T-helper 2 cell (primary cell): ENCODE data around the gene XKR7.

Source experiments
- DNase-seq, 5 experiments: peaks; one replicate each; pipeline versions ENCODE4 v3.0.0 to v3.0.0-alpha.2; 2012 to 2022

XKR7 gene

DNA sequence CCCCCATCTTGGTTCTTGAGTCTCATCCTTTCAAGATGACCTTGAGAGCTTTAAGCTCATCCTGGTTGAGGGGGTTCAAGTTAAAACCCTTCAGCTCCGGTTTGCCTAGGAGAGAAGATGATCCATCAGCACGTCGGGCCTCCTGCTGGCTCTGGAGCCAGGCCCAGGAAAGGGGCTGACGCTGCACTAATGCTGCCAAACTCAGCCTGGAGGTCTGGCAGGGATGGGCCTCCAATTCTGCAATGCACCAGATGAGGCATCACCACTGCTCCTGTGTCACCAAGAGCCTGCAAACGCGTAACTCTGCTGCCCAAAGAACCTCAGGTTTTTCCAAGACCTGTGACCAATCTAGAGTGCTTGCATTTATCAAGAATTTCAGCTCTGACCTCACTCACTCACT, 22.2 kb upstream of the XKR7 start:
- no peak for DNase-seq

DNA sequence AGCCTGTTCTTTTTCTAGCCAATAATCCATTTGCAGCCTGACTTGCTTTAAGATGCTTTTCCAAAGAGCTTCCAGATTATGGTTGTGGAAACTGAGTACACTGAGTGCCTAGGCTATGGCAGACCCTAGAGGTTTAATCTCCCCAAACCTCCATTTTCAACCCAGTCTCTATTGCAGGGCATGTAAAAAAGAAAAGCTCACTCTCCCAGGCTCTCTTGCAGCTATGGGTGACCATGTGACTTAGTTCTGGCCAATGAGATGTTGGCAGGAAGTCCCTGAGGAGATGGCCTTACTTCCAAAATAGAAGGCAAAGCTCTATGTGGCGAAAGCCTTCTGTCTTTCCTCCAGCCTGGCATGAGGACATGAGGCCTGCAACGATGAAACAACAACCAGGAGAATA, 19.9 kb upstream of the XKR7 start:
- peak in 1 of 5 experiments; percentile 16 for DNase-seq

DNA sequence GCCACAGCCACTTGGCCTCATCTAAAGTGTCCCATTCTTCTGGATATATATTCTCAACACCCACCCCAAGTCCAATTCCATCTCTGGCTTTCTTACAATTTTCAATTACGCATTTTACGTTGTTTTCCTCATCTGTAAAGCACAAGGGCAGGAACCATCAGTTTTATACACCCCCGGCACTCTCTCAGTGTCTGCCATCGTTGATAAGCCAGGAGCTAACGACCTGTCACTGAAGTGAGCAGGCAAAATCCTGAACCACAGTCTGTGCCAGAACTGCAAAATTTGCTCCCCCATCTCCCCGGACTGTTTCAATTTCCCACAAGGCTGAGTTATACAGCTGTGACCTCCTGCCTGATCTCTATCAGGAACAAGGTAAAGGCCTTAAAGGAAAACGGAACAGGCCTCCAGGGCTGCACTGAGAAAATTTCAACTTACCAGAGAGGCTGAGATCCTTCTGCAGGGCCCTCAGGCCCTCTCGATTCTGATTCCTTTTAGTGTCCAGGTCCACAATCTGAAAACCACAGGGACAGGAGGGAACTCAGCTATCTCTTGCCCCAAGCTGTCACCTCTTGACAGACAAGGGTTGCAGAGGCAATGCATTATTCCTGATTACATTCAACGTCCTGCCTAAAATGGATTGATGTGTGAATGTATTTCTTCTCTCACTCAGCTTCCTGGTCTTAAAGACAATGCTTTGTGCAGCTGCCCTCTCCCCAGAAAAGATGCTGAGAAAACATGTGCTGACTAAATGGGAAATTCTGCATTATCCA, 17.9 kb upstream of the XKR7 start:
- no peak for DNase-seq

DNA sequence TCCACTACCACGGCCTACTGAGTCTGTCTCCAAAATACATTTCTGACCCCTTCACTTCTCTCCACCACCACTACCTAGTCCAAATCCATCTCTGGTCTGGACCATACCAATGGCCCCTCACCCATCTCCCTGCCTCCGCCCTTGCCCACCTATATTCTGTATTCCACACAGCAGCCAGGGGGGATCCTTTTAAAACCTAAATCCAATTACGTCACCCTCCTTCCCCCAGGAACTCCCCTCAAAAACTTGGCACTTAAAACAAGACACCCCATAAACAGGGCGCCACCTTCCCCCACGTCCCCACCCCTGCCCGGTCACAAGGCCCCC, 16.8 kb upstream of the XKR7 start:
- no peak for DNase-seq

DNA sequence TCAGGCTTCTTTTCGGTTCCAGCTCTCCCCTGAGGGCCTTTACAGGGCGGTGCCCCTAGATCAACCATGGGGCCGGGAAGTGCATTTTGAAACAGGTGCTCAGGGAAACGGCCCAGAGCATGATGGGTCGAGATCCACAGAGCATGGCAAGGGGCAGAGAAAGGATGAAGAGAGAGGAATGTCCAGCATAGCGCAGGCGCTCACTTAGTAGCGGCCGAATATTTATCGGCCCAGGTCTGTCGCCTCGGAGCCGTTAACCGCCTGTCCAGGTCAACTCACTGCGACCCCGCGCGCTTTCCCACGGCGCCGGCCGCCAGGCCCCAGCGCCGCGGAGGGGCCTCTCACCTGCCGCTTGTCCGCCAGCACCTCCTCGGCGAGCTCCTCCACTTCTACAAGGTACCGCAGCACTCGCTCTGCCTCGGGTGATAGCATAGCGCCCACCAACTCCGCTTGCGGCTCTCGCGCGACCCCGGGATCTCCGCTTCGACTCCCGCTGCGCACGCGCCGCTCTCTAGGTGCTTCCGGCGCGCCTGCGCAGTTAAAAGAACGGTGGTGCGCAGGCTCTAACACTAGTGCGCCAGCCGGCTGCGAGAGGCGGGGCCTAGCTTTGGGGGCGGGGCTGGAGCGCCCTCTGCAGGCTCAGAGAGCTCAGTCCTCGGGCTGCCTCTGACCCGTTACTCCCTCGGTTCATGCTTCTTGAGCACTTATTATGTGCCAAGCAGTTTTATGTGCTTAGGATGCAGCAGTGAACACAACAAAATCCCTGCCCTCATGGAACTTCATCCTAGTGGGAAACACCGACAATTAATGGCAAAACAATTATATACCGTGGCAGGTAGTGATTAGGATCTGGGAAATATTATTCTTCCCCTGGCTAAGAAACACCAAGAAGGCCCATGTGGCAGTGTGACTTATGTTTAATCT, 16.2 kb upstream of the XKR7 start, which contains the start of gene PDRG1:
Gene PDRG1 (minus strand): TSS at position 517 of the 924 bp plus-strand sequence. CDS start 85 bp downstream, at position 432.
- DNase-seq: peak; percentile 93 to 97 (median 95)

DNA sequence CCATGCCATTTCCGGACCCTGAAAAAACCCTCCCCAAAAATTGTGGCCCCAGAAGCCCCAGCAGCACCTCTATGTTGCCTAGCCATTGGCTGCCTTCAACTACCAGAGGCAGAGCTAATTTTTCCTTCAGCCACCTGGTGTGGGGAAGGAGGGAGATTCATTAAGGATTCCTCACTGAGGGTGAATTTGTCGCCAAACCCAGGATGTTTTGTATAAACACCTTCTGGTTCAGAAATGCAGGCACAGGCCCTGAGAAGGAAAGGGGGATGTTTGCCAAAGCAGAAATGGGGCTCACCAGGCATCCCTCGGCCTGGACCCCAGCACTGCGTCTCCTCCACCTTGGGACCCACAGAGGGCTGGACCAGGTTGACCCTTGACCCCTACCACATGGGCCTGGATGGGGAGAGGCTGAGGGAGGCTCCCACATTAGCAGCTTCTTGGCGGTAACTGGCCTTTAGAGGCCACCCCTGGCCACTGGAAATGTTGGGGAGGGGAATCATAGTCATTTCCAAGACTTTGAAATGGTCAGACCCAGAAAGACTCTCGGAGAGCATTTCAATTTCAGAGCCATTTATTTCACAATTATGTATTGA, 14.3 kb upstream of the XKR7 start:
- no peak for DNase-seq

DNA sequence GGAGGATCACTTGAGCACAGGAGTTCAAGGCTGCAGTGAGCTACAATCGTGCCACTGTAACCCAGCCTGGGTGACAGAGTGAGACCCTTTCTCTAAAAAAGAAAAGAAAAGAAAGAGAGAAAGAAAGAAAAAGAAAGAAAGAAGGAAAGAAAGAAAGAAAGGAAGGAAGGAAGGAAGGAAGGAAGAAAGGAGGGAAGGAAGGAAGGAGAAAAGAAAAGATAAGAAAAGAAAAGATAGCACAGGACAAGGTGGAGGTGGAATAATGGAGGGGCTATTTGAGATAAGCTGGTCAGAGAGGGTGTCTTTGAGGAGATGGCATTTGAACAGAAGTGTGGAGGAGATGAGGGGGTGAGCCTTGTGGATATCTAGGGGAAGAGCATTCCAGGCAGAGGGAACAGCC, 13.5 kb upstream of the XKR7 start:
- no peak for DNase-seq

DNA sequence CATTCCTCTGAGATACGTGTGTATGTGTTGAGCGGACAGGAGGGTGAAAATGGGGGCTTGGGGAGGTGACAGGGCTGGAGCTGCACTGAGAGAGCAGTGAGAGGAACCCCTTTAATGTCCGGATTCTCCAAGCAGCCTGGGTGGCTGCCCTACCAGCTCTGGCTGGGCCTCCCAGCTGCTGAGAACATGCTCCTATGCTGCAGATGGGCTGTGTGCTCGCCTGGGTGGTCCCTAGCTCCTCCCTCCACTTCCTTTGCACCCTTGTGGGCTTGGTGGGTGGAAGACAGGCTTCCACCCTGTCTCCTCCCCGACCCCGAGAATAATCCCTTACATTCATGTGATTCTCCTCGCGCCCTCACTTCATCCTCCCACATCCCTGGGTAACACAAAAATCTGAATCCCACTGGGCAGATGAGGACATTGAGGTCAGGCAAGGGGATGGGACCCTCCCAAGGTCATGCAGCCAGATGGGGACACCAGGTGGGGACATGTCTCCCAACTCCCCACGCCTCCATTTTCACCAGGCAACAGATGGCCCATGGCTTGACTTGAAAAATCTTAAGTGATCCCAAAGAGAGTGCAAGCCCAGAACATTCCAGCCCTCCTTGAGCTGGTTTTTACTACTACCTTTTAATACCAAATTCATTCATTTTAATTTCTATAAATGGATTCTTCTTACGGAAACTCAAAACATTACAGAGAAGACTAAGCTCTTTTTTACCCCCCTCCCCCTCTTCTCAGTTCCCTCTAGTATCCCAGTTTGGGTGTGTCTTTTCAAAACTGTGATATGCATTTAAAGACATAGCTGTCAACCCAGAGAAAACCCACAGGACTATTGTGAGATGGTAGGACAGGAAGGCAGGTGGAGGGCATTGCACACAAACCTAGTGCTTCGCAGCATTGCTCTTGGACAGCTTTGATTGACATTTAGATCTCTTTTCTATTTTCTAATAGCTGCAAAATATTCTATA, 11.1 kb upstream of the XKR7 start:
- DNase-seq: no peak

DNA sequence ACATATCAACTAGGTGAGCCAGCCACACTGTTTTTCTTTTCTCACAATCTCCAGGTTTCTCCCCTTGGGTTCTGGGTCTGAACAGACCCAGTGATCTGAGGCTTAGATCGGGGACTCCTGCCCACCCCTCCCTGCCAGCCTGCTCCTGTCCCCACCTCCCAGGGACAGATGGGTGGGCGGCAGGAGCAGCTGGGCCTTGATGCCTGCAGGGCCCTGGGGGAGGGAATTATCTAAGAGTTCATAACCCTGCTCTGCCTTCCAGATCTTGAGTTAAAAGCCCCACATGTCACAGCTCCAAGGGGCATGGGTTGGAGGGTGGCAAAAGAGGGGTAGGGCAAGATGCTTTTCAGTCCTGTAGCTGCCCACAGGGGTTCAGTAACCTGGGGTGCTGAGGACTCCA, 5.2 kb upstream of the XKR7 start:
- no peak for DNase-seq

DNA sequence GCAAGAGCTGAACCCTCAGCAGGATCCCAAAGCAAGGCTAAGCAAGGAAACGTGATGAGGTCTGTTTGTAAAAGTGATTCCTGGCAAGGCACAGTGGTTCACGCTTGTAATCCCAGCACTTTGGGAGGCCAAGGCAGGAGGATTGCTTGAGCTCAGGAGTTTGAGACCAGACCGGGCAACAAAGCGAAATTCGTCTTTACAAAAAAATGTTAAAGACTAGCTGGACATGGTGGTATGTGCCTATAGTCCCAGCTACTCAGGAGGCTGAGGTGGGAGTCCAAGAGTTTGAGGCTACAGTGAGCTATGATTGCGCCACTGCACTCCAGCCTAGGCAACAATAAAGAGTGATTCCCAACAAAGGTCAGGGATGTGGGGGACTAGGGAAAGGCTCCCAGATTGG, 4.1 kb upstream of the XKR7 start:
- no peak for DNase-seq

DNA sequence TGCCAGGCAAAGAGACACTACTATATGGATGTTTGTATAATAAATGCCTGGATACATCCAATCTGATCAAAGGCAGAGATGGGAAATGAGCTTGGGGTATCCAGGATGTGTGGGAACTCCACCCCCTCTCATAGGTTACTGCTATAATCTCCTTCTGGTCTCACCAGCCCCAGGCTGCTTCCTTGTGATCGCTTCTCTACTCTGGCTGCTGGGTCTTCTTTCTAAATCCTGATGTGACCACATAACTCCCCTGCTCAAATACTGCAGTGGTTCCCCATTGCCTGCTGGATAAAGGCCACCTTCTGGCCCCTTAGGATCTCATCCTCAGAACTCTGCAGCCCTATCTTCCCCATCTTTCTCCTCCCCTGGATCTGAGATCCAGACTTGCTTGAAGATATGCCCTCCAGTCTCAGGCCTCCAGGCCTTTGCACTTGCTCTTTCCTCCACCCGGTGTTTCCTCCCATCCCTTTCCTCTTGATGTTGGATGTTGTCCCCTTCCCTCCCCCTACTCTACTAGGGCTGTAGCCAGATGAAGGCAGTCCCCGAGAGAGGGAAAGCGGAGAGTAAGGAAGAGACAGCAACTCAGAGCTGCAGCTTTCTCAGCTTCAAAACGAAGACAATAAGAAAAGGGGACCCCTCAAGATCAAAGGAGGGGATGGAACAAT, 828 bp upstream of the XKR7 start:
- no peak for DNase-seq

DNA sequence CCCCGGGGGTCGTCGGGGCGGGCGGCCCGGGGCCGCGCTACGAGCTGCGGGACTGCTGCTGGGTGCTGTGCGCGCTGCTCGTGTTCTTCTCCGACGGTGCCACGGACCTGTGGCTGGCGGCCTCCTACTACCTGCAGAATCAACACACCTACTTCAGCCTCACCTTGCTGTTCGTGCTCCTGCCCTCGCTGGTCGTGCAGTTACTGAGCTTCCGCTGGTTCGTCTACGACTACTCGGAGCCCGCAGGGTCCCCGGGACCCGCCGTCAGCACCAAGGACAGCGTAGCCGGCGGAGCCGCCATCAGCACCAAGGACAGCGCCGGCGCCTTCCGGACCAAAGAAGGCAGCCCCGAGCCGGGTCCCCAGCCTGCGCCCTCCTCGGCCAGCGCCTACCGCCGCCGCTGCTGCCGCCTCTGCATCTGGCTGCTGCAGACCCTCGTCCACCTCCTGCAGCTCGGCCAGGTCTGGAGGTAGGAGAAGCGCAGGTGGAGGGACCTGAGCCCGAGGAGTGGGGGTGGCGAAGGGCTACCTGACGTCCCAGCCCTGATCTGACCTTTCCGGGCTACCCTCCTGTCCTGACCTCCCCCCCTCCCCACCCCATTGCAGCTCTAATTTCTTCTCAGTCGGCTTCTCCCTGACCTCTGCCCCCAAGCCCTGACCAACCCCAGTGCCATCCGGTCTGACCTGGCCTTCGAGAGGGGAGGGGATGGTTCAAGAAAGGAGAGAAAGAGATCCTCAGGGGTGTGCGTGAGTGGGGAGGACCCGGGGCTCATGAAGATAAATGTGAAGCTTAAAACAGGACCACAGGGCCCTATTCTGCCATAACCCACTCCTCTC, 558 bp downstream of the XKR7 start:
- peak; percentile 65 to 75 (median 72) for DNase-seq

DNA sequence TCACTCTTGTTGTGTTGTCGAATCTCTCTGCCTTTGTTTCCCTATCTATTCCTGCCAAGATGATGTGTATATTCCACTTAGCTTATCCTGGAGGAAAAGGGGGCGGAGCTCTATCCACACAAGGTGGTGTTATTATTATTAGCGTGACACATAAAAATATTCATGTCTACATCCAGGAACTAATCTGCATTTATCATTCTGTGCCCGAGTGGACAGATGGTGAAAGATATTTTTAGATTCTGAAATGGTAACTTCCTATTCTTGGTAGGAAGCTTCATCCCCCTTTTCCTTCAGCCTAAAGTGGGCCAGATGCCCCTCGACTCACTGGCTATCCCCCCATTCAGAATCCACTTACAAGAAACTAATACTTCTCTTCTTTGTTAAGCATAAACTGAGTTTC, 2.0 kb downstream of the XKR7 start:
- DNase-seq: no peak

DNA sequence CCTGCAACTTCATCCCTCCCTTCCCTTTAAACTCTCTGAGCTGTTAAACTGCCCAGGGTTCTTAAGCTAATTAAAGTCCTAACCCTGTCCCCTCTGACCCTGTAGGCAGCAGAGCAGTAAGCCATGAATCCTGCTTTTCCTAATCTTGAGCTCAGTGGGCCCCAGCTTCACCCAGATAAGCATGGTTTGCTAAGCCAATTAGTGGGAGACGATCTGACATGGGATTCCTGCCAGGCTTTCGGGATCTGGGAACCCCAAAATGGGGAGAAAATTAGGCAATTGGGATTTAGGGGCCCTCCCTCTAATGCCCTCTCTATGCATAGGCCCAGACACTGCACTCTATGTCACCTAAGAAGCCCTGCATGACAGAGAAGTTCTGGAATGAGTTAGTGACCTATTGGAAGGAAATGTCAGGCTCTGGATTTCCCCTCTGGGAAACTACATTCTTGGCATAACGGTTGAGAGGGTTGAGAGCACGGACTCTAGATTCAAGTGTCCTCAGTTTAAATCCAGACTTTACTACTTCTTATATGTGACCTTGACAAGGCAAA, 4.6 kb downstream of the XKR7 start:
- no peak for DNase-seq

DNA sequence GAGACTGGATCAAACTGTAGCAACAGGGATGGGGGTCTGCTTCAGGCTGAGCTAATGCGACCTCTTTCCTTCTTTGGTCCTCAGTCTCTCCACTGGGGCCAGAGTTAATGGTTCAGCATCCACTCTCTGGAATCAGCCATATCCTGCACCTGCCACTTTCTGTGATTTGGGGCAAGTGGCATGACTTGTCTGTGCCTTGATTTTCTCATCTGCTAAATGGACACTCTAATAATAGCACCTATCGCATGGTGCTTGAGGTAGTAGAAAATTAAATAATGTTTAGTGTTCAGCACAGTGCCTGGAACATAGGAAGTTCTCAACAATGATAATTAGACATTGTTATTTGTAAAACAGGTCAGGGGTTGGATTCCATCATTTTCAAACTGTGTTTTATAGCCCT, 6.3 kb downstream of the XKR7 start:
- DNase-seq: no peak

DNA sequence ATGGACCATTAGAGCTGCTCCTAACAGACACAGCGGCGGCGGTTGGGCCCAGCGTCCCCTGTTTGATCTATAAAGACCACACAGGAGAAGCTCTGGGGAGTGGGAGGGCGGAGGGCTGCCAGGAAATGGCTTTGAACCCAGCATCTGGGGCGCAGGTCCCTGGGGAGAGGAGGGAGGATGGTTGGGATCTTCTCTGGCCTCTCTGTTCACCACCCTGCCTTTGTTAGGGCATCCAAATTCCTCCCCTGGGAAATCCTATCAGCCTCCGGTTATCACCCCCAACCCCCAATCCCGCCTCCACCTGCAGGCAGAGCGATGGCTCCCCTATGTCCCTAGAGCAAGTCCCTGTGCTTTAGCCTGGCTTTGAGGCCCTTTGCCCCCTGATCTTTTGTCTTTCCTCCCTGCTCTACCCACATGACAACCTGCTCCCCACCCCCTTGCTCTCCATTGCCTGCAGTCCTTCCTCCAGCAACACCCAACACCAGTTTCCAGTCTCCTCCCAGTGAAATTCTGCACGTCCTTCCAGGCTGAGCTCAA, 7.1 kb downstream of the XKR7 start:
- no peak for DNase-seq

DNA sequence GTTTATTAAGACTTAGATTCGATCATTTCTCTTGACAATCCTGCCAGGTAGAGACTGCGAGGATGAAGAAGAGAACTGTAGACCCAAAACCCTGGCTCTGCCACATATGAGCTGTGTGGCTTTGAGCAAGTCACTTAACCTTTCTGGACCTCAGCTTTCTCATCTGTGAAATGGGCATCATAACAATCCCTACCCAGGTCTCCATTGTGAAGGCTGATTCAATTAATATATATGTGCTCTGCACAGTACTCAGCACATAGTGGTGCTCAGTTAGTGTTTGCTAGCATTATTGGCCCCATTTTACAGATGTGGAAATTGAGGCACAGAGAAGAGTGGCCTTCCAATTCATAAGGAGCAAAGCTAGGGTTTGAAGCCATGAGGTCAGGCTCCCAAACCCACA, 7.9 kb downstream of the XKR7 start:
- DNase-seq: no peak

DNA sequence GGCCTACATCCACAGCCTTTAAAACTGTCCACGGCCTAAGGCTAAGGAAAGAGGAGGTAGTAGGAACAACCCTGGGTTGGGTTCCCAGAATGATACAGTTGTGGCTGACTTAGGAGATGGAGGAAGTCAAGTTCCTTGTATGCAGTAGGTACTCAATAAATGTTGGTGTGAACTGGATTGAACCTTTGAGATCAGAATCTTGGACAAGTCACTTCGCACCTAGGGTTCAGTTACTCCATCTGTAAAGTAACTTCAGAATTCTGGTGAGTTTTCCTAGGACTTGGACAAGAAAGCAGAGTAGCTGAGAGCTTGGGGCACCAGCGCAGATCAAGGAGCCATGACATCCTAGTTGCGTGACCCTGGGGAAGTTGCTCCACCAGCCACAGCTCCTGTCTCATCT, 9.1 kb downstream of the XKR7 start:
- DNase-seq: no peak

DNA sequence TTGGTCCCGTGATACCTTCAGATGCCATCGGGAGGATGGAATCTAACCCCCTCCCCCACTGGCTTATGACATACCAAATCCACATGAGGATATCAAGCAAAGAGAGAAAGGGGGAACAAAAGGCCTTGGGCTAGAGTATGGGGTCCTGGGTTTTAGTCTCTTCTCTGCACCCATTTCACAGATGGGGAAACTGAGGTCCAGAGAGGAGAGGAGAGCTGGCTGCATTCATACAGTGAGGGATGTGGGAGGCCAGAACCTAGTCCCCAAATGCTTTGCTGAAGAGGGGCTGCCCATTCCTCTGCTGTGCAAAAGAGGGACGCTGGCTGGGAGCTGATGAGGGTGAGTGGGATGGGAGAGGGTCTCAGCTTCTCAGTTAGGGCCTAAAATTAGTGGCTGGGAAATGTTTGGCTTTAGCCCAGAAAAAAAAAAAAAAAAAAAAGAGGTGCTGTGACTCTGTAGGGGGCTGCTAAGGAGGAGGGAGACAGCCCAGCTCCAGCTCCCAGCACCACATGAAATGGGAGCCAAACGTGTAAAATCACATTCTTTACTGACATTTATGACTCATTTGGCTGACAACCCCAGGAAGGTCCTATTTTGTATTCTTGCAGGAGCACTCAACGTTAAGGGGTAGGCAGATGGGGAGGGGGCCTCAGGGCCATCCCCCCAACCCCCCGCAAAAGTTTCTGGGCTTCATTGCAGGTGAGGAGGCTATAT, 11.9 kb downstream of the XKR7 start:
- DNase-seq: no peak

DNA sequence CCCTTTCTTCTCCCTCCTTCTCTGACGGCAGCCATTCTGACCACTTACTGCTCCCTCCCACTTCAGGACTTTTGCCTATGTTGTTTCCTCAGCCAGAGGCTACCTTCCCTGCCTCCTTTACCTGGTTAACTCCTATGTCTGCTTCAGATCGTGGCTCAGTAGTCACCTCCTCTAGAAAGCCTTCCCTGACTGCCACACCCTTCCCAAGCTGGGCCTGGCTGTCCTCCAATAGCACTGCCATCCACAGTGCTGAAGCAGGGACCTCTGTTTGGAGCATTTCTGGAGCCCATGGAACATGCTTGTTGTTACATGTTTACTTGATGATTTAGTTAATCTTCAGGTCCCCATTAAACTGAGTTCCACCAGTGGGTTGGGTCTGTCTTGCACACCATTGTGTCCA, 13.8 kb downstream of the XKR7 start:
- no peak for DNase-seq
